ENCODE data around the gene SLC40A1.

Gene SLC40A1

GRCh38 chr2:189540551-189540950, 40.0 kb downstream of the SLC40A1 start:
- DNase-seq (ENCODE audit: low spot score) = no peak

GRCh38 chr2:189538402-189538801, 42.2 kb downstream of the SLC40A1 start:
- DNase-seq (ENCODE audit: low spot score) = no peak

- no peak for DNase-seq (ENCODE audit: low spot score)
Observed at GRCh38 chr2:189536830-189537229, 43.8 kb downstream of the SLC40A1 start.

GRCh38 chr2:189534854-189535832, 45.4 kb downstream of the SLC40A1 start:
- no peak for DNase-seq (ENCODE audit: low spot score)

GRCh38 chr2:189533288-189534035, 47.1 kb downstream of the SLC40A1 start:
- no peak for DNase-seq (ENCODE audit: low spot score)

GRCh38 chr2:189530965-189531637, 49.5 kb downstream of the SLC40A1 start:
- DNase-seq (ENCODE audit: low spot score) = no peak

GRCh38 chr2:189528617-189529016, 52.0 kb downstream of the SLC40A1 start:
- DNase-seq (ENCODE audit: low spot score) = no peak

- DNase-seq (ENCODE audit: low spot score) = no peak
Observed at GRCh38 chr2:189527812-189528592, 52.6 kb downstream of the SLC40A1 start.

GRCh38 chr2:189527041-189527750, 53.4 kb downstream of the SLC40A1 start:
- no peak for DNase-seq (ENCODE audit: low spot score)

GRCh38 chr2:189526241-189526640, 54.3 kb downstream of the SLC40A1 start:
- no peak for DNase-seq (ENCODE audit: low spot score)

- DNase-seq (ENCODE audit: low spot score) = no peak
Observed at GRCh38 chr2:189524746-189525145, 55.8 kb downstream of the SLC40A1 start.

GRCh38 chr2:189522435-189523151, 58.0 kb downstream of the SLC40A1 start:
- DNase-seq (ENCODE audit: low spot score) = no peak

- DNase-seq (ENCODE audit: low spot score) = no peak
Observed at GRCh38 chr2:189521699-189522434, 58.7 kb downstream of the SLC40A1 start.

GRCh38 chr2:189519631-189520387, 60.8 kb downstream of the SLC40A1 start:
- no peak for DNase-seq (ENCODE audit: low spot score)

GRCh38 chr2:189517847-189518535, 62.6 kb downstream of the SLC40A1 start:
- DNase-seq (ENCODE audit: low spot score) = no peak

GRCh38 chr2:189516546-189516945, 64.0 kb downstream of the SLC40A1 start:
- no peak for DNase-seq (ENCODE audit: low spot score)

- DNase-seq (ENCODE audit: low spot score) = no peak
Observed at GRCh38 chr2:189515264-189515663, 65.3 kb downstream of the SLC40A1 start.

GRCh38 chr2:189514104-189514503, 66.5 kb downstream of the SLC40A1 start:
- DNase-seq (ENCODE audit: low spot score) = no peak

All from cerebellar cortex (tissue), 1 donor.